K562 (cell line): ENCODE data around the gene TSPAN3.
A peak's percentile ranks its signal among the peaks of the same experiment; 100 is the strongest.

Experiments used
- CTCF ChIP-seq, 3 experiments: IDR thresholded peaks in 2 of 3; conservative IDR thresholded peaks in 1 of 3; 2 replicates each; pipeline ENCODE4 v1.5.1; 2011 to 2012; ENCODE audit warnings: low read length in 3 of 3, mild to moderate bottlenecking in 3 of 3, control low read depth in 2 of 3, improper control_type of control experiment in 1 of 3, inconsistent platforms in 1 of 3, low read depth in 1 of 3, mixed read lengths in 1 of 3, moderate library complexity in 1 of 3; ENCODE audit not compliant: insufficient read depth in 2 of 3
- E2F5 ChIP-seq: sonication (generic); formaldehyde crosslinking; IDR thresholded peaks from 2 replicates; pipeline ENCODE4 v1.8.0; 2022; ENCODE audit warnings: mild to moderate bottlenecking, missing genetic modification reagents
- ETV6 ChIP-seq, 3 experiments: fragments of 150-350 bp in 1 of 3; sonication (generic) in 1 of 3; formaldehyde crosslinking in 1 of 3; IDR thresholded peaks; 2 replicates each; pipeline versions ENCODE4 v1.6.1 to v1.8.0; 2014 to 2022; ENCODE audit warnings: borderline replicate concordance in 2 of 3, low read depth in 2 of 3, antibody characterized with exemption in 1 of 3, low read length in 1 of 3, mild to moderate bottlenecking in 1 of 3, missing genetic modification reagents in 1 of 3
- GATA2 ChIP-seq: sonication (generic); formaldehyde crosslinking; IDR thresholded peaks from 2 replicates; pipeline ENCODE4 v1.4.0; 2020; ENCODE audit warnings: mild to moderate bottlenecking, missing genetic modification reagents
- MAX ChIP-seq: sonication (generic); formaldehyde crosslinking; IDR thresholded peaks from 2 replicates; pipeline ENCODE4 v1.9.0; 2022; ENCODE audit warnings: mild to moderate bottlenecking, missing genetic modification reagents
- NFRKB ChIP-seq: fragments of 450-650 bp; IDR thresholded peaks from 2 replicates; pipeline ENCODE4 v1.6.1; 2016; ENCODE audit warnings: low read depth
- SIN3A ChIP-seq, 2 experiments: fragments of 150-350 bp in 1 of 2; IDR thresholded peaks; 2 replicates each; pipeline ENCODE4 v1.6.1; 2011 to 2016; ENCODE audit warnings: borderline replicate concordance in 2 of 2, low read depth in 2 of 2, low read length in 2 of 2, mild to moderate bottlenecking in 2 of 2, moderate library complexity in 2 of 2; ENCODE audit not compliant: control insufficient read depth in 1 of 2
- SP1 ChIP-seq: sonication (generic); formaldehyde crosslinking; IDR thresholded peaks from 2 replicates; pipeline ENCODE4 v1.8.1; 2022; ENCODE audit warnings: mild to moderate bottlenecking, missing genetic modification reagents
- TCF7 ChIP-seq: sonication (generic); IDR thresholded peaks from 2 replicates; pipeline ENCODE4 v1.6.1; 2016; ENCODE audit warnings: antibody characterized with exemption, borderline replicate concordance
- TFAP4 ChIP-seq: sonication (generic); formaldehyde crosslinking; IDR thresholded peaks from 2 replicates; pipeline ENCODE4 v1.8.0; 2022; ENCODE audit warnings: missing genetic modification reagents, mild to moderate bottlenecking, moderate library complexity, borderline replicate concordance
- THRAP3 ChIP-seq: fragments of 450-650 bp; IDR thresholded peaks from 2 replicates; pipeline ENCODE4 v1.6.1; 2016; ENCODE audit warnings: mild to moderate bottlenecking, inconsistent platforms, borderline replicate concordance
- ZNF217 ChIP-seq: sonication (generic); formaldehyde crosslinking; IDR thresholded peaks from 2 replicates; pipeline ENCODE4 v1.8.0; 2022; ENCODE audit warnings: mild to moderate bottlenecking, missing genetic modification reagents

GRCh38 chr15:77094397-77095030, 23.6 kb upstream of the TSPAN3 start:
- TF ChIP-seq SP1 (CRISPR knock-in tag): no peak
- TF ChIP-seq MAX (CRISPR knock-in tag): no peak
- no peak for TF ChIP-seq TCF7
- TF ChIP-seq ZNF217 (CRISPR knock-in tag): no peak
- no peak for TF ChIP-seq SIN3A (IDR thresholded peaks at IDR 0.05; ENCODE audit: borderline replicate concordance in 2 of 2, control insufficient read depth in 1 of 2, low read depth in 2 of 2, low read length in 2 of 2)
- TF ChIP-seq GATA2: no peak
- TF ChIP-seq ETV6 (IDR thresholded peaks at IDR 0.05; ENCODE audit: borderline replicate concordance in 1 of 2, low read depth in 2 of 2, low read length in 1 of 2): no peak
- TF ChIP-seq ETV6 (CRISPR knock-in tag; IDR thresholded peaks at IDR 0.05; ENCODE audit: borderline replicate concordance): no peak
- TF ChIP-seq THRAP3: no peak
- peak; percentile 50 to 57 (median 55); a peak in 5 of 6 replicates for TF ChIP-seq CTCF (IDR thresholded peaks at IDR 0.05 in 2 of 3, conservative IDR thresholded peaks at IDR 0.05 in 1 of 3; ENCODE audit: insufficient read depth in 2 of 3, low read depth in 1 of 3, low read length in 3 of 3)
- no peak for TF ChIP-seq NFRKB
- TF ChIP-seq E2F5: no peak
- no peak for TF ChIP-seq TFAP4 (CRISPR knock-in tag)
